SU-DHL-6 (cell line): Measurements from ENCODE around the gene MYOCD.

ENCODE experiments used
- H2AFZ ChIP-seq: fragments of 200-600 bp; sonication (generic); 2 replicates; pipeline ENCODE4 v1.6.1; 2014; ENCODE audit warnings: low read depth, mild to moderate bottlenecking, moderate library complexity, mixed read lengths, antibody characterized with exemption, low read length; ENCODE audit not compliant: severe bottlenecking
- H3F3A ChIP-seq: fragments of 200-600 bp; shearing (Covaris generic); 2 replicates; pipeline ENCODE4 v1.6.0; 2016; ENCODE audit warnings: antibody characterized with exemption, mild to moderate bottlenecking; ENCODE audit not compliant: insufficient read depth
- H3K27ac ChIP-seq: fragments of 200-600 bp; sonication (generic); 2 replicates; pipeline ENCODE4 v1.5.1; 2016; ENCODE audit warnings: low read depth, mild to moderate bottlenecking, low read length, moderate library complexity, mixed read lengths
- H3K27me3 ChIP-seq: fragments of 200-600 bp; sonication (generic), shearing (Covaris generic); 2 replicates; pipeline ENCODE4 v1.6.0; 2014; ENCODE audit warnings: mild to moderate bottlenecking, low read length
- H3K36me3 ChIP-seq: fragments of 200-600 bp; sonication (generic); 2 replicates; pipeline ENCODE4 v1.6.1; 2014; ENCODE audit warnings: mild to moderate bottlenecking, low read length, mixed read lengths
- H3K4me2 ChIP-seq: fragments of 300-600, 200-600 bp; shearing (Covaris generic), sonication (generic); 2 replicates; pipeline ENCODE4 v1.6.0; 2014; ENCODE audit warnings: low read length, low read depth, mild to moderate bottlenecking; ENCODE audit not compliant: poor library complexity, severe bottlenecking
- H3K4me3 ChIP-seq: fragments of 200-600 bp; sonication (generic); 2 replicates; pipeline ENCODE4 v1.5.1; 2014; ENCODE audit warnings: antibody characterized with exemption, low read length, mild to moderate bottlenecking, mixed read lengths; ENCODE audit not compliant: insufficient read depth, poor library complexity, severe bottlenecking
- H3K79me2 ChIP-seq: fragments of 200-600 bp; sonication (generic); 2 replicates; pipeline ENCODE4 v1.6.1; 2014; ENCODE audit warnings: mild to moderate bottlenecking, low read length, moderate library complexity; ENCODE audit not compliant: insufficient read depth
- H3K9ac ChIP-seq: fragments of 200-600 bp; sonication (generic); 2 replicates; pipeline ENCODE4 v1.7.0; 2014; ENCODE audit warnings: mild to moderate bottlenecking, low read length
- H3K9me2 ChIP-seq: fragments of 200-600 bp; sonication (generic); replicated peaks from 2 replicates; pipeline ENCODE4 v1.6.1; 2014; ENCODE audit warnings: low read length; ENCODE audit not compliant: insufficient read depth
- H3K9me3 ChIP-seq: fragments of 200-600 bp; sonication (generic); 2 replicates; pipeline ENCODE4 v1.6.1; 2014; ENCODE audit warnings: low read length, mixed read lengths; ENCODE audit not compliant: insufficient read depth
- H4K20me1 ChIP-seq: fragments of 200-600 bp; sonication (generic); 2 replicates; pipeline ENCODE4 v1.6.1; 2014; ENCODE audit warnings: low read depth, mild to moderate bottlenecking, antibody characterized with exemption, low read length, moderate library complexity, mixed read lengths
- CTCF ChIP-seq: fragments of 200-600 bp; sonication (generic); IDR thresholded peaks from one replicate; pipeline ENCODE4 v1.5.1; 2017; ENCODE audit warnings: antibody characterized with exemption, mild to moderate bottlenecking, low read length, moderate library complexity; ENCODE audit not compliant: insufficient read depth, poor library complexity, severe bottlenecking
- EZH2phosphoT487 ChIP-seq: fragments of 200-600 bp; sonication (generic), shearing (Covaris generic); conservative IDR thresholded peaks from 2 replicates; pipeline ENCODE4 v1.6.1; 2018; ENCODE audit warnings: mild to moderate bottlenecking, antibody characterized with exemption, low read length, moderate library complexity, mixed read lengths

The MYOCD gene

GRCh38 chr17:12623220-12623848, 42.4 kb upstream of the MYOCD start:
- Histone ChIP-seq H4K20me1 (no peaks in the 10 kb centered on the region), H3K9ac (no peak overlapping the region), H3K4me2 (no peak overlapping the region), H3K9me3 (no peaks in the 10 kb centered on the region), H3K4me3 (no peak overlapping the region), H3K27me3 (no peaks in the 10 kb centered on the region), H3F3A (no peaks in the 10 kb centered on the region), H3K27ac (no peak overlapping the region), H3K9me2 (no peaks in the 10 kb centered on the region), H3K79me2 (no peaks in the 10 kb centered on the region), H2AFZ (no peak overlapping the region), H3K36me3 (no peaks in the 10 kb centered on the region)
- no peak for TF ChIP-seq EZH2phosphoT487
- TF ChIP-seq CTCF = no peak

DNA sequence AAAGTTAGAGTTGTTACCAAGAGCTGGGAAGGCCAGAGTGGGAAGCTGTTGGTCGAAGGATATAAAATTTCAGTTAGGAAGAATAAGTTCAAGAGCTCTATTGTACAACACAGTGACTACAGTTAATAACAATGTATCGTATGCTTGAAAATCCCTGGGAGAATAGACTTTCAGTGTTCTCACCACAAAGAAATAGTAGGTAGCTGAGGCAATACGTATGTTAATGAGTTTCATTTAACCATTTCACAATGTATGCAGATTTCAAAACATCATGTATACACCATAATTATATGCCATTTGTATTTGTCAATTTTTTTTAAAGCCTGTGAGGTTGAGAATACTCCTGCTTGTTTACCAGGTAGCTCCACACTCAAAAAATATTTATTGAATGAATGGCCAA, 41.5 kb upstream of the MYOCD start:
- Histone ChIP-seq H3K79me2 (no peaks in the 10 kb centered on the region), H3K36me3 (no peaks in the 10 kb centered on the region), H3K27ac (no peak overlapping the region), H3K27me3 (no peaks in the 10 kb centered on the region), H3K9me2 (no peaks in the 10 kb centered on the region), H3K9ac (no peak overlapping the region), H2AFZ (no peak overlapping the region), H3F3A (no peaks in the 10 kb centered on the region), H4K20me1 (no peaks in the 10 kb centered on the region), H3K4me3 (no peak overlapping the region), H3K4me2 (no peak overlapping the region), H3K9me3 (no peaks in the 10 kb centered on the region)
- no peak for TF ChIP-seq CTCF
- no peak for TF ChIP-seq EZH2phosphoT487

DNA sequence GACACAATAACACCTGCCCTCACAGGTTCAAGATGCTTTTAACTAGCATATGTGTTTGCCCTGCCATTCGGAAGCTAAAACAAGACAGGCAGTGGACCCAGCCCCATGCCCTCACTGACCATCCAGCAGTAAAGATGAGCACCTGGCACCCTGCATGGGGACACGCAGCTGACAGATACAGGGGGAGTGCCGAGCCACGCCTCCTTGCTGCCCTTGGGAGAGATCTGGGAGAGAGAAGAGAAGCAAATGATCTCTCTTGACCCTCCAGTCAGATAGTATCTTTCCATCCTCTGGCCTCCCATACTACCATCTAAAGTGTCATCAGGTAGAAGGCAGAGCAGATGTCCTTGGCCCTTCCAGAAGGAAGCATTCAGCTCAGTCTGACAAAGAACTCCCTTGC, 40.6 kb upstream of the MYOCD start:
- H3K27ac ChIP-seq = no peak overlapping the region
- H3K27me3 ChIP-seq = no peaks in the 10 kb centered on the region
- no peaks in the 10 kb centered on the region for H3K36me3 ChIP-seq
- no peaks in the 10 kb centered on the region for H3F3A ChIP-seq
- no peak overlapping the region for H3K9ac ChIP-seq
- no peak for TF ChIP-seq EZH2phosphoT487
- no peak for TF ChIP-seq CTCF
- H3K4me3 ChIP-seq = no peak overlapping the region
- H2AFZ ChIP-seq = no peak overlapping the region
- no peak overlapping the region for H3K4me2 ChIP-seq
- no peaks in the 10 kb centered on the region for H3K9me3 ChIP-seq
- H4K20me1 ChIP-seq = no peaks in the 10 kb centered on the region
- H3K9me2 ChIP-seq = no peaks in the 10 kb centered on the region
- no peaks in the 10 kb centered on the region for H3K79me2 ChIP-seq
